GM12878 (cell line): ENCODE data around the gene OPCML. TPM values are rescaled to one million over a fixed set of nuclear protein-coding genes. Genes with fewer than 3 reads are reported as not detected.

ENCODE experiments used
- ATAC-seq: fragments of 200-7000 bp; cut with Tn5 transposase; 3 replicates; pipeline ENCODE4 v1.9.1; 2020; ENCODE audit warnings: mild to moderate bottlenecking, moderate library complexity
- BruUV-seq: library from RNA; stranded (reverse); fragments of 400-500 nt; replicated peaks from 2 replicates; lab custom pipeline; 2021; lab: Mats Ljungman, UMichigan
- CTCF ChIA-PET: fragments of 300-600 bp; sonication (Branson Sonifier 250); formaldehyde crosslinking; extraction: SDS; loops from one replicate; lab custom pipeline; 2021; ENCODE audit warnings: inconsistent platforms; lab: Yijun Ruan, JAX
- POLR2A ChIA-PET: fragments of 350-600 bp; formaldehyde crosslinking; extraction: SDS; loops from one replicate; lab custom pipeline; 2021; ENCODE audit warnings: inconsistent platforms; lab: Charles Lee
- RAD21 ChIA-PET: fragments of 300-600 bp; sonication (Branson Sonifier 250); formaldehyde crosslinking; loops from one replicate; lab custom pipeline; 2023; ENCODE audit warnings: antibody characterized with exemption; ENCODE audit not compliant: unreplicated experiment; lab: Charles Lee
- SMC1A ChIA-PET: fragments of 300-600 bp; sonication (Branson Sonifier 250); formaldehyde crosslinking; loops from one replicate; lab custom pipeline; 2023; ENCODE audit not compliant: unreplicated experiment, uncharacterized antibody; lab: Charles Lee
- DNase-seq: peaks from one replicate; pipeline ENCODE4 v3.0.0-alpha.2; 2011; ENCODE audit warnings: low read depth, low spot score
- FAIRE-seq: peaks from 3 replicates; lab custom pipeline; 2011; peaks lifted over from hg19 to GRCh38; lab: Jason Lieb, UNC
- H2AFZ ChIP-seq: 2 replicates; pipeline ENCODE4 v1.6.0; 2011; ENCODE audit warnings: low read depth, low read length, control low read depth; ENCODE audit not compliant: control insufficient read depth
- H3K27ac ChIP-seq: 2 replicates; pipeline ENCODE4 v1.5.1; 2011; ENCODE audit warnings: control low read depth; ENCODE audit not compliant: control insufficient read depth, insufficient read depth
- H3K27me3 ChIP-seq, 2 experiments: replicated peaks in 1 of 2; 2 replicates each; pipeline versions ENCODE4 v1.6.0 to v1.6.1; 2011; ENCODE audit warnings: low read length in 1 of 2; ENCODE audit not compliant: control insufficient read depth in 2 of 2, insufficient read depth in 2 of 2
- H3K36me3 ChIP-seq, 2 experiments: 2 replicates each; pipeline ENCODE4 v1.5.1; 2011; ENCODE audit warnings: low read length in 1 of 2; ENCODE audit not compliant: control insufficient read depth in 2 of 2, insufficient read depth in 2 of 2
- H3K4me1 ChIP-seq: 2 replicates; pipeline ENCODE4 v1.6.1; 2011; ENCODE audit warnings: mild to moderate bottlenecking, low read length, moderate library complexity, mixed read lengths; ENCODE audit not compliant: control insufficient read depth, insufficient read depth
- H3K4me2 ChIP-seq: 2 replicates; pipeline ENCODE4 v1.6.0; 2011; ENCODE audit warnings: control low read depth; ENCODE audit not compliant: control insufficient read depth, insufficient read depth
- H3K4me3 ChIP-seq: fragments of 200-600 bp; sonication (generic); 2 replicates; pipeline ENCODE4 v1.5.1; 2016
- H3K79me2 ChIP-seq: 2 replicates; pipeline ENCODE4 v1.6.0; 2011; ENCODE audit warnings: low read length; ENCODE audit not compliant: control insufficient read depth, insufficient read depth
- H3K9ac ChIP-seq: 2 replicates; pipeline ENCODE4 v1.8.0; 2011; ENCODE audit warnings: low read length, control low read depth, mixed read lengths; ENCODE audit not compliant: control insufficient read depth, insufficient read depth
- H3K9me3 ChIP-seq: replicated peaks from 3 replicates; pipeline ENCODE4 v1.5.1; 2011; ENCODE audit warnings: mild to moderate bottlenecking, low read length; ENCODE audit not compliant: control insufficient read depth, insufficient read depth
- H4K20me1 ChIP-seq: 2 replicates; pipeline ENCODE4 v1.6.0; 2011; ENCODE audit not compliant: control insufficient read depth, insufficient read depth
- ASH2L ChIP-seq: fragments of 300-600, 200-600 bp; sonication (generic); IDR thresholded peaks from 2 replicates; pipeline ENCODE4 v1.6.1; 2017; ENCODE audit warnings: low read depth, mild to moderate bottlenecking, borderline replicate concordance
- BCL3 ChIP-seq: IDR thresholded peaks from 2 replicates; pipeline ENCODE4 v1.6.1; 2011; ENCODE audit warnings: borderline replicate concordance, low read depth, mild to moderate bottlenecking, moderate library complexity, low read length; ENCODE audit not compliant: insufficient read depth, poor library complexity, severe bottlenecking
- EGR1 ChIP-seq, 2 experiments: IDR thresholded peaks; 1 replicate in 1 of 2; 2 replicates in 1 of 2; pipeline ENCODE4 v1.6.1; 2011 to 2012; ENCODE audit warnings: low read depth in 2 of 2, low read length in 2 of 2, borderline replicate concordance in 1 of 2, mild to moderate bottlenecking in 1 of 2, moderate library complexity in 1 of 2
- HCFC1 ChIP-seq: fragments of 150-350 bp; IDR thresholded peaks from 2 replicates; pipeline ENCODE4 v1.6.1; 2014; ENCODE audit warnings: low read length
- HDGF ChIP-seq: fragments of 450-650 bp; IDR thresholded peaks from 2 replicates; pipeline ENCODE4 v1.6.1; 2016; ENCODE audit warnings: antibody characterized with exemption
- IRF5 ChIP-seq: fragments of 450-650 bp; IDR thresholded peaks from 2 replicates; pipeline ENCODE4 v1.6.1; 2017; ENCODE audit warnings: borderline replicate concordance
- KAT2A ChIP-seq: conservative IDR thresholded peaks from 2 replicates; pipeline ENCODE4 v1.6.1; 2011; ENCODE audit warnings: low read depth, low read length; ENCODE audit not compliant: control insufficient read depth
- NFXL1 ChIP-seq: fragments of 450-650 bp; IDR thresholded peaks from 2 replicates; pipeline ENCODE4 v1.6.1; 2017; ENCODE audit warnings: antibody characterized with exemption, mild to moderate bottlenecking, borderline replicate concordance
- NRF1 ChIP-seq: conservative IDR thresholded peaks from 2 replicates; pipeline ENCODE4 v1.6.1; 2011; ENCODE audit warnings: mild to moderate bottlenecking, low read depth, low read length, improper control_type of control experiment
- RELA ChIP-seq: fragments of 450-650 bp; IDR thresholded peaks from 2 replicates; pipeline ENCODE4 v1.8.0; 2014; ENCODE audit warnings: borderline replicate concordance; ENCODE audit not compliant: partially characterized antibody
- RUNX3 ChIP-seq: IDR thresholded peaks from 2 replicates; pipeline ENCODE4 v1.6.1; 2012; ENCODE audit warnings: low read length, inconsistent platforms
- SPI1 ChIP-seq: IDR thresholded peaks from 2 replicates; pipeline ENCODE4 v1.6.1; 2011; ENCODE audit warnings: low read depth, mild to moderate bottlenecking, low read length, moderate library complexity, borderline replicate concordance; ENCODE audit not compliant: insufficient read depth
- SUZ12 ChIP-seq: fragments of 200-600 bp; sonication (generic); IDR thresholded peaks from one replicate; pipeline ENCODE4 v1.6.1; 2018; ENCODE audit warnings: antibody characterized with exemption, mild to moderate bottlenecking; ENCODE audit not compliant: unreplicated experiment
- ZNF687 ChIP-seq: fragments of 450-650 bp; IDR thresholded peaks from 2 replicates; pipeline ENCODE4 v1.6.1; 2017; ENCODE audit warnings: mild to moderate bottlenecking, moderate library complexity
- WGBS: methylation state at CpG from one replicate; pipeline ENCODE4 v1.1.6; 2016; ENCODE audit warnings: low lambda C conversion rate; ENCODE audit not compliant: insufficient replicate concordance, insufficient coverage; ENCODE audit errors: missing lambda C conversion rate; 5-methylcytosine and 5-hydroxymethylcytosine counted together
- in situ Hi-C: fragments of 300-500 bp; cut with MboI; formaldehyde crosslinking; loops from 9 replicates; pipeline ENCODE4 v1.14.3; 2018; ENCODE audit warnings: mixed read lengths
- intact Hi-C: fragments of 100-400 bp; cut with micrococcal nuclease; formaldehyde crosslinking; loops from one replicate; pipeline ENCODE4 v1.14.2; 2022; ENCODE audit not compliant: unreplicated experiment
- polyA plus RNA-seq, 11 experiments: library from polyadenylated mRNA; depleted of rRNA in 4 of 11; unstranded in 6 of 11; stranded (reverse) in 5 of 11; fragments of >200 nt; fragmentation: Nextera tagmentation in 4 of 11; fragmentation: Illumina TruSeq in 1 of 11; extraction: Ambion mirVana in 4 of 11; extraction: Trizol in 1 of 11; gene quantifications; 1 replicate in 1 of 11; 2 replicates in 10 of 11; pipeline versions ENCODE4 v1.2.1 to v1.2.3, GENCODE V29; 2011 to 2016; ENCODE audit warnings: inconsistent platforms in 2 of 11, missing spikeins in 2 of 11, low read depth in 1 of 11
- total RNA-seq, 4 experiments: library from RNA; depleted of rRNA in 3 of 4; stranded (reverse); fragments of >200 nt in 3 of 4; fragmentation: Illumina TruSeq in 1 of 4; extraction: Trizol in 1 of 4; gene quantifications; 2 replicates each; pipeline versions ENCODE4 v1.2.1 to v1.2.3, GENCODE V29; 2013 to 2021

OPCML gene
- total and polyA plus RNA-seq, 10 of the 15 experiments (the other 5 are each of a cell fraction or from before 2014, with no cell fraction given) = 0.84 TPM; not detected in 9

- TF ChIP-seq ASH2L (no peak), ZNF687 (no peak), SPI1 (no peak), NFXL1 (no peak), BCL3 (no peak), NRF1 (no peak), HCFC1 (no peak), RUNX3 (no peak), SUZ12 (no peak), EGR1 (IDR thresholded peaks at IDR 0.05; ENCODE audit: borderline replicate concordance in 1 of 2, low read depth in 2 of 2, low read length in 2 of 2) (no peak), KAT2A (no peak), IRF5 (no peak), RELA (no peak), HDGF (no peak)
- TF ChIP-seq, all 136 proteins: peak for 0
- ChIA-PET POLR2A (no interaction called here), CTCF (interaction anchor here (0.6 to 1.4 kb wide), 2 partner anchors 32 to 1532 kb away, joined by 3 to 4 read pairs; no protein-coding TSS in a partner anchor), RAD21 (interaction anchor here (0.9 kb wide), 1 partner anchor 46 kb away, joined by 3 read pairs; no protein-coding TSS in a partner anchor), SMC1A (interaction anchor here (0.8 to 0.9 kb wide), 3 partner anchors 55 to 500 kb away, joined by 3 read pairs; no protein-coding TSS in a partner anchor)
- Histone ChIP-seq H3K4me1 (no peaks in the 10 kb centered on the region), H3K27ac (no peak overlapping the region), H4K20me1 (no peaks in the 10 kb centered on the region), H3K79me2 (no peaks in the 10 kb centered on the region), H3K27me3 (peaks cover 5 to 9% of the 10 kb centered on the region in 2 experiments; a peak in 3 of 4 replicates), H3K4me3 (no peak overlapping the region), H3K9me3 (no peaks in the 10 kb centered on the region), H3K4me2 (no peak overlapping the region), H3K36me3 (no peaks in the 10 kb centered on the region), H2AFZ (no peak overlapping the region), H3K9ac (no peak overlapping the region)
- WGBS = 41% methylated on average over 51 of the region's 104 CpGs
- in situ Hi-C loops (no loop called here), intact Hi-C loops (loop anchor here (5.0 kb wide), 2 partner anchors 48 to 667 kb away; no protein-coding TSS in a partner anchor)
- DNase-seq (no peak), ATAC-seq (no peak), FAIRE-seq (no peak)
- no TSS peak for BruUV-seq
These were observed 588.4 kb downstream of the OPCML start for GRCh38 chr11:132943706-132944568.
